Neuronal stem cell (in vitro differentiated cells): ENCODE measurements around the gene PRRC2B.
"Not testable (repeated sequence)": the region's sequence is repeated elsewhere in the genome, so short reads cannot be mapped to it uniquely, and the experiment has no call there.

Source experiments
- DNase-seq: peaks from one replicate; pipeline ENCODE4 v3.0.0-alpha.2; 2013; ENCODE audit warnings: low spot score
- H2AFZ ChIP-seq: one replicate; pipeline ENCODE4 v1.6.1; 2013; ENCODE audit warnings: mild to moderate bottlenecking, low read length, inconsistent platforms
- H2AK5ac ChIP-seq: 2 replicates; pipeline ENCODE4 v1.6.1; 2013; ENCODE audit warnings: low read depth, mild to moderate bottlenecking, inconsistent platforms, low read length, moderate library complexity, mixed read lengths
- H2BK120ac ChIP-seq: 2 replicates; pipeline ENCODE4 v1.6.1; 2013; ENCODE audit warnings: low read depth, mild to moderate bottlenecking, inconsistent platforms, low read length, moderate library complexity, mixed read lengths
- H2BK12ac ChIP-seq: one replicate; pipeline ENCODE4 v1.6.1; 2013; ENCODE audit warnings: low read length, inconsistent platforms
- H2BK15ac ChIP-seq: 2 replicates; pipeline ENCODE4 v1.6.1; 2013; ENCODE audit warnings: mild to moderate bottlenecking, low read length, inconsistent platforms, mixed read lengths
- H2BK5ac ChIP-seq: one replicate; pipeline ENCODE4 v1.6.1; 2013; ENCODE audit warnings: inconsistent platforms, mild to moderate bottlenecking, low read length, moderate library complexity
- H3K14ac ChIP-seq: one replicate; pipeline ENCODE4 v1.6.1; 2013; ENCODE audit warnings: low read length, inconsistent platforms
- H3K18ac ChIP-seq: 2 replicates; pipeline ENCODE4 v1.6.1; 2013; ENCODE audit warnings: low read length, inconsistent platforms
- H3K23ac ChIP-seq: 2 replicates; pipeline ENCODE4 v1.6.1; 2013; ENCODE audit warnings: low read depth, mild to moderate bottlenecking, mixed read lengths, low read length, inconsistent platforms; ENCODE audit not compliant: poor library complexity
- H3K27ac ChIP-seq: replicated peaks from 3 replicates; pipeline ENCODE4 v1.5.1; 2013; ENCODE audit warnings: low read length, inconsistent platforms
- H3K27me3 ChIP-seq, 3 experiments: 2 replicates each; pipeline ENCODE4 v1.6.1; 2013; ENCODE audit warnings: low read length in 3 of 3, mild to moderate bottlenecking in 2 of 3, inconsistent platforms in 1 of 3, low read depth in 1 of 3, mixed read lengths in 1 of 3, moderate library complexity in 1 of 3; ENCODE audit not compliant: control insufficient read depth in 3 of 3, insufficient read depth in 3 of 3
- H3K36me3 ChIP-seq, 2 donors: replicated peaks in 1 of 2; 2 replicates each; pipeline ENCODE4 v1.6.1; 2013; ENCODE audit warnings: low read length in 2 of 2; ENCODE audit not compliant: control insufficient read depth in 2 of 2, insufficient read depth in 2 of 2
- H3K4ac ChIP-seq: 2 replicates; pipeline ENCODE4 v1.6.1; 2013; ENCODE audit warnings: inconsistent platforms, mild to moderate bottlenecking, low read length, moderate library complexity
- H3K4me1 ChIP-seq, 2 donors: 1 replicate in 1 of 2; 2 replicates in 1 of 2; pipeline ENCODE4 v1.6.1; 2013; ENCODE audit warnings: low read length in 2 of 2, low read depth in 1 of 2; ENCODE audit not compliant: control insufficient read depth in 2 of 2, insufficient read depth in 1 of 2
- H3K4me2 ChIP-seq: one replicate; pipeline ENCODE4 v1.6.1; 2013; ENCODE audit warnings: mild to moderate bottlenecking, low read length, inconsistent platforms; ENCODE audit not compliant: insufficient read depth, poor library complexity, severe bottlenecking
- H3K4me3 ChIP-seq, 2 donors: 2 replicates each; pipeline ENCODE4 v1.5.1; 2013; ENCODE audit warnings: low read length in 2 of 2, mild to moderate bottlenecking in 2 of 2, inconsistent platforms in 1 of 2, moderate library complexity in 1 of 2
- H3K79me1 ChIP-seq: one replicate; pipeline ENCODE4 v1.6.1; 2013; ENCODE audit warnings: low read depth, mild to moderate bottlenecking, inconsistent platforms, low read length, moderate library complexity
- H3K9ac ChIP-seq: one replicate; pipeline ENCODE4 v1.6.1; 2013; ENCODE audit warnings: mild to moderate bottlenecking, low read depth, low read length, inconsistent platforms; ENCODE audit not compliant: poor library complexity
- H3K9me3 ChIP-seq, 2 donors: replicated peaks in 1 of 2; 2 replicates each; pipeline versions ENCODE3 to v1.6.1; 2013; ENCODE audit warnings: low read length in 2 of 2, mild to moderate bottlenecking in 2 of 2, inconsistent platforms in 1 of 2, low read depth in 1 of 2, mixed read lengths in 1 of 2, moderate library complexity in 1 of 2; ENCODE audit not compliant: control insufficient read depth in 2 of 2, insufficient read depth in 1 of 2
- H4K8ac ChIP-seq: one replicate; pipeline ENCODE4 v1.6.1; 2013; ENCODE audit warnings: low read depth, mild to moderate bottlenecking, inconsistent platforms, low read length, moderate library complexity
- H4K91ac ChIP-seq: one replicate; pipeline ENCODE4 v1.6.1; 2013; ENCODE audit warnings: low read length, low read depth, mild to moderate bottlenecking, inconsistent platforms; ENCODE audit not compliant: poor library complexity
- WGBS, 2 donors: extraction: QIAGEN DNeasy Blood & Tissue Kit; methylation state at CpG; one replicate each; pipeline ENCODE4 v1.1.7; 2013; ENCODE audit warnings: missing lambda C conversion rate in 2 of 2, mixed read lengths in 1 of 2; ENCODE audit not compliant: insufficient read length in 2 of 2, insufficient replicate concordance in 1 of 2; ENCODE audit errors: extremely low coverage in 2 of 2; 5-methylcytosine and 5-hydroxymethylcytosine counted together

Gene PRRC2B

DNA sequence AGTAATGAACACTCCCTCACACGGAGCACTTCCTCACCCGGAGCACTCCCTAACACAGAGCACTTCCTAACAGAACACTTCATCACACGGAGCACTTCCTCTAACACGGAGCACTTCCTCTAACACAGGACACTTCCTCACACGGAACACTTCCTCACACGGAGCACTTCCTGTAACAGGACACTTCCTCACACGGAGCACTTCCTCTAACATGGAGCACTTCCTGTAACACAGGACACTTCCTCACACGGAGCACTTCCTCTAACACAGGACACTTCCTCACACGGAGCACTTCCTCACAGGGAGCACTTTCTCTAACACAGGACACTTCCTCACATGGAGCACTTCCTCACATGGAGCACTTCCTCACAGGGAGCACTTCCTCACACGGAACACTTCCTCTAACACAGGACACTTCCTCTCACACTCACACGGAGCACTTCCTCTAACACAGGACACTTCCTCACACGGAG lies 121.7 kb downstream of the PRRC2B start:
- Histone ChIP-seq H3K4me3 (peak overlapping the region in 1 of 2 donors; percentile 6), H3K36me3 (peaks cover 75 to 97% of the 10 kb centered on the region in 2 donors)
- H3K79me1 ChIP-seq, H3K4me2 ChIP-seq, H2AFZ ChIP-seq, H3K9ac ChIP-seq, H3K9me3 ChIP-seq, H2BK12ac ChIP-seq, H4K8ac ChIP-seq, H3K23ac ChIP-seq, H2AK5ac ChIP-seq, H3K4me1 ChIP-seq, H3K14ac ChIP-seq, H3K27me3 ChIP-seq, H2BK5ac ChIP-seq, H3K18ac ChIP-seq, H4K91ac ChIP-seq, DNase-seq, H2BK15ac ChIP-seq, H2BK120ac ChIP-seq, H3K27ac ChIP-seq, H3K4ac ChIP-seq: not testable (repeated sequence)
- WGBS, 2 donors, result no CpG with 5 or more reads among the region's 12 CpGs

DNA sequence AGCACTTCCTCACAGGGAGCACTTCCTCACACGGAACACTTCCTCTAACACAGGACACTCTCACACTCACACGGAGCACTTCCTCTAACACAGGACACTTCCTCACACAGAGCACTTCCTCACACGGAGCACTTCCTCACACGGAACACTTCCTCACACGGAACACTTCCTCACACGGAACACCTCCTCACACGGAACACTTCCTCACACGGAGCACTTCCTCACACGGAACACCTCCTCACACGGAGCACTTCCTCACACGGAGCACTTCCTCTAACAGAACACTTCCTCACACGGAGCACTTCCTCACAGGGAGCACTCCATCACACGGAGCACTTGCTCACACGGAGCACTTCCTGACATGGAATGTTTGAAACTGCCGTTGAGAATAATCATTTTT lies 122.2 kb downstream of the PRRC2B start:
- H2BK5ac ChIP-seq, result no peak overlapping the region
- H3K4ac ChIP-seq, result no peak overlapping the region
- no CpG with 5 or more reads among the region's 15 CpGs for WGBS, 2 donors

DNA sequence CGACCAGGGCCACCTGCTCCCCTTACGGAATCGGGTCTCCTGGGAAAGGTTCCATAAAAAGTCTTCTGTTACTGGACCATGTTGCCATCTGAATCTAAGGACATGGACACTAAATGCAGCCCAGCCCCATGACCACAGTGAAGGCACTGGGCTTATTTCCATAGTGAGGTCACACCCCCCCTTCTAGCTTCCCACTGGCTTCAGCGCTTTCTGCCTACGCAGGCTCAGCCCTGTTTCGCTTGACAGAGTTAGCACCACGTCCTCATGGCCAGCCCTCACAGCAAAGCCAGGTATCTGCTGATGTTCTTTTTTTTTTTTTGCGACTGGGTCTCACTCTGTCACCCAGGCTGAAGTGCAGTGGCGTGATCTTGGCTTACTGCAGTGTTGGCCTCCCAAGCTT lies 123.0 kb downstream of the PRRC2B start:
- H3K36me3 ChIP-seq, result peaks cover 82 to 97% of the 10 kb centered on the region in 2 donors
- no peak overlapping the region for H2AFZ ChIP-seq
- H3K4me1 ChIP-seq, result no peaks in the 10 kb centered on the region
- H3K9ac ChIP-seq, result no peak overlapping the region
- H2BK120ac ChIP-seq, result no peak overlapping the region
- no peak overlapping the region for H3K23ac ChIP-seq
- no peak overlapping the region for H2BK12ac ChIP-seq
- H3K9me3 ChIP-seq, result peaks cover 3% of the 10 kb centered on the region in 2 donors
- WGBS, 2 donors, result no CpG with 5 or more reads among the region's 9 CpGs
- no peak overlapping the region for H3K27ac ChIP-seq
- no peak overlapping the region for H2BK15ac ChIP-seq
- no peak overlapping the region for H3K4ac ChIP-seq
- no peak overlapping the region for H3K4me2 ChIP-seq
- H3K79me1 ChIP-seq, result no peaks in the 10 kb centered on the region
- no peak overlapping the region for H3K14ac ChIP-seq
- DNase-seq, result no peak
- H4K91ac ChIP-seq, result no peak overlapping the region
- no peak overlapping the region for H3K18ac ChIP-seq
- H3K4me3 ChIP-seq, result peak overlapping the region in 1 of 2 donors; percentile 51
- no peak overlapping the region for H2BK5ac ChIP-seq
- no peak overlapping the region for H4K8ac ChIP-seq
- no peaks in the 10 kb centered on the region for H3K27me3 ChIP-seq
- no peak overlapping the region for H2AK5ac ChIP-seq

More for the DNA sequence above, 122.2 kb downstream of the PRRC2B start:
- no peak overlapping the region for H3K14ac ChIP-seq
- no peaks in the 10 kb centered on the region for H3K79me1 ChIP-seq
- H3K9ac ChIP-seq, result no peak overlapping the region
- H3K9me3 ChIP-seq, result peaks cover 3% of the 10 kb centered on the region in 2 donors
- no peak overlapping the region for H3K4me2 ChIP-seq
- no peak overlapping the region for H4K8ac ChIP-seq
- H3K18ac ChIP-seq, result no peak overlapping the region
- H2AK5ac ChIP-seq, result no peak overlapping the region
- no peaks in the 10 kb centered on the region for H3K27me3 ChIP-seq
- no peak for DNase-seq
- peaks cover 75 to 97% of the 10 kb centered on the region in 2 donors for H3K36me3 ChIP-seq
- no peak overlapping the region for H2AFZ ChIP-seq
- no peak overlapping the region for H4K91ac ChIP-seq
- H3K4me1 ChIP-seq, result no peaks in the 10 kb centered on the region
- no peak overlapping the region for H3K27ac ChIP-seq
- no peak overlapping the region for H2BK12ac ChIP-seq
- no peak overlapping the region for H2BK120ac ChIP-seq
- no peak overlapping the region for H3K4me3 ChIP-seq
- H2BK15ac ChIP-seq, result no peak overlapping the region
- no peak overlapping the region for H3K23ac ChIP-seq

DNA sequence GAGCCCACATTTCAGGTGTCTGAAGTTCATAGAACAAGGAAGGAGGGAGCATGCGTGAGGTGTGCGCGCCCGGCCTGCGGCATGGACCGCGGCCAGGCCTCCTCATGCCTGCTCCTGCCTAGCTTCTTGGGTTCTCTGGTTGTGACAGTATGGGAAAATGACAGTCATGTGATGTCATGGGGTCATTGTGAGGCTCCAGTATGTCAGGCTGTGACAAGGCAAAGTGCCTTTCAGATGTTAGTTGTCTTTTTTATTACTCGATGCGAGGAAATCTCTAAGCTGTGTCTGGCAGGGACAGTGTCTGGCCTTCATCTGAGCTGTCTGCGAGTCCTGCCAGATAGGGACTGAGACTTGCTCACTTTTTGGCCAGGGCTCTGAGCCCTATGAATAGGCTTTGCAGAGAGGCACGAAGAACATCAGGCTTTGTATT lies 123.9 kb downstream of the PRRC2B start:
- Histone ChIP-seq H3K9ac (no peak overlapping the region), H3K4me1 (no peaks in the 10 kb centered on the region), H2AK5ac (no peak overlapping the region), H3K4ac (no peak overlapping the region), H2BK15ac (no peak overlapping the region), H3K36me3 (peaks cover 83 to 98% of the 10 kb centered on the region in 2 donors), H2AFZ (no peak overlapping the region), H2BK120ac (no peak overlapping the region), H3K27me3 (no peaks in the 10 kb centered on the region), H2BK5ac (no peak overlapping the region), H3K9me3 (peaks cover 3% of the 10 kb centered on the region in 2 donors), H2BK12ac (no peak overlapping the region), H4K91ac (no peak overlapping the region), H3K14ac (no peak overlapping the region), H3K4me2 (no peak overlapping the region), H3K4me3 (peak overlapping the region in 1 of 2 donors; percentile 30), H3K27ac (no peak overlapping the region), H3K18ac (no peak overlapping the region), H4K8ac (no peak overlapping the region), H3K79me1 (peaks cover under 1% of the 10 kb centered on the region), H3K23ac (peak overlapping the region; percentile 27)
- no CpG with 5 or more reads among the region's 11 CpGs for WGBS, 2 donors
- no peak for DNase-seq
